CD4-positive, alpha-beta T cell (primary cell): ENCODE measurements around the gene COL13A1. TPM values are rescaled to one million over a fixed set of nuclear protein-coding genes. Genes with fewer than 3 reads are reported as not detected.

Experiments used
- ATAC-seq: fragments of 200-7000 bp; cut with Tn5 transposase; one replicate; pipeline ENCODE4 v1.10.0; 2022; ENCODE audit warnings: mild to moderate bottlenecking; ENCODE audit not compliant: poor library complexity
- CTCF ChIA-PET: fragments of 350-600 bp; sonication (Branson Sonifier 250); formaldehyde crosslinking; loops from one replicate; lab custom pipeline; 2021; ENCODE audit warnings: antibody characterized with exemption, inconsistent platforms; lab: Charles Lee
- POLR2A ChIA-PET: fragments of 350-600 bp; sonication (Branson Sonifier 250); formaldehyde crosslinking; loops from one replicate; lab custom pipeline; 2021; ENCODE audit warnings: antibody characterized with exemption, inconsistent platforms; lab: Charles Lee
- DNase-seq, 14 experiments: peaks; one replicate each; pipeline ENCODE4 v3.0.0-alpha.2; 2013 to 2020; ENCODE audit warnings: mixed read lengths in 2 of 14
- H3K27ac ChIP-seq, 2 donors: one replicate each; pipeline versions ENCODE4 v1.5.1 to v1.7.0; 2013; ENCODE audit warnings: low read length in 2 of 2, low read depth in 1 of 2, mild to moderate bottlenecking in 1 of 2
- H3K27me3 ChIP-seq, 2 experiments: 1 replicate in 1 of 2; 2 replicates in 1 of 2; pipeline versions ENCODE4 v1.6.1 to v1.7.0; 2013; ENCODE audit warnings: low read length in 2 of 2, control low read depth in 1 of 2, mild to moderate bottlenecking in 1 of 2, moderate library complexity in 1 of 2; ENCODE audit not compliant: insufficient read depth in 2 of 2, control insufficient read depth in 1 of 2
- H3K36me3 ChIP-seq: one replicate; pipeline ENCODE4 v1.6.1; 2013; ENCODE audit warnings: low read length, control low read depth; ENCODE audit not compliant: insufficient read depth
- H3K4me1 ChIP-seq: one replicate; pipeline ENCODE4 v1.6.1; 2013; ENCODE audit warnings: low read length, control low read depth; ENCODE audit not compliant: insufficient read depth
- H3K4me3 ChIP-seq: one replicate; pipeline ENCODE4 v1.5.1; 2013; ENCODE audit warnings: mild to moderate bottlenecking, low read length, moderate library complexity
- H3K9me3 ChIP-seq, 2 experiments: 1 replicate in 1 of 2; 2 replicates in 1 of 2; pipeline versions ENCODE4 v1.6.1 to v1.7.0; 2013; ENCODE audit warnings: low read length in 2 of 2, mild to moderate bottlenecking in 2 of 2, control low read depth in 1 of 2, moderate library complexity in 1 of 2; ENCODE audit not compliant: control insufficient read depth in 1 of 2, insufficient read depth in 1 of 2
- H3K27ac Mint-ChIP-seq: one replicate; pipeline ENCODE4 v1.8.0; 2020; ENCODE audit warnings: mixed read lengths
- H3K27me3 Mint-ChIP-seq: one replicate; pipeline ENCODE4 v1.8.0; 2021; ENCODE audit warnings: mixed read lengths
- H3K36me3 Mint-ChIP-seq: one replicate; pipeline ENCODE4 v1.8.0; 2021; ENCODE audit warnings: low read depth, mixed read lengths
- H3K4me1 Mint-ChIP-seq: one replicate; pipeline ENCODE4 v1.8.0; 2021; ENCODE audit warnings: low read depth, mixed read lengths
- H3K4me3 Mint-ChIP-seq: one replicate; pipeline ENCODE4 v1.8.0; 2020; ENCODE audit warnings: mild to moderate bottlenecking, mixed read lengths
- H3K9me3 Mint-ChIP-seq: one replicate; pipeline ENCODE4 v1.8.0; 2020; ENCODE audit warnings: mixed read lengths
- intact Hi-C, 2 experiments: fragments of 100-400 bp; cut with DNase I in 1 of 2; cut with micrococcal nuclease in 1 of 2; formaldehyde crosslinking; loops; one replicate each; pipeline versions ENCODE4 v1.15.1 to v1.9.0; 2023 to 2025; cut with DNase I, micrococcal nuclease
- total RNA-seq, 174 experiments: library from RNA in 2 of 174; stranded (reverse) in 2 of 174; gene quantifications; one replicate each; pipeline ENCODE4 v1.2.3 and lab custom pipeline; 2021 to 2026
- TF ChIP-seq, protein P1 (sequence below): fragments of 200-600 bp; IDR thresholded peaks from one replicate; pipeline ENCODE4 v1.8.0; 2022; ENCODE audit warnings: antibody characterized with exemption, mild to moderate bottlenecking

Gene COL13A1
- total RNA-seq, 2 experiments from 2014 or later: not detected

DNA sequence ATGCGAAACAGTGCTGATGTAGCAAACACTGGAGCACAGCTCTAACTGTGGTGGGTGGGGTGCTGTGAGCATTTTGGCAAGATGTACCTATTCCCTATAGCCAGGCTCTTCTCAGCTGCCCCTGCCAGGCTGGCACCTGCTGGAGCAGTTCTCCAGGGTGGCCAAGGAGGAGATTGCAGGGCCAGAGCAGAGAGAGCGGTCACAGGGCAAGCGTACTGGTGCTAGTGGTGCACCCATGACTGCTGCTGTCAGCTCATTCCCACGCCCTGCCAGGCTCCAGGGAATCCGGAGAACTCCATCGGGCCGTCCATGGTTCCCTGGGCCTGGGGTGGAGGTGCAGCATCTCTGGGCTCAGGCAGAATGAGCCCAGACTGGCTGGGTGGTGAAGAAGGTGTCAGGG, 2.1 kb downstream of the COL13A1 start:
- Histone ChIP-seq H3K36me3 (no peaks in the 10 kb centered on the region), H3K27me3 (peaks cover 44 to 51% of the 10 kb centered on the region in 2 experiments), H3K4me3 (no peak overlapping the region), H3K27ac (no peak overlapping the region), H3K4me1 (peaks cover 14% of the 10 kb centered on the region), H3K9me3 (no peaks in the 10 kb centered on the region)
- intact Hi-C loops: no loop called here
- TF ChIP-seq, protein P1, sequence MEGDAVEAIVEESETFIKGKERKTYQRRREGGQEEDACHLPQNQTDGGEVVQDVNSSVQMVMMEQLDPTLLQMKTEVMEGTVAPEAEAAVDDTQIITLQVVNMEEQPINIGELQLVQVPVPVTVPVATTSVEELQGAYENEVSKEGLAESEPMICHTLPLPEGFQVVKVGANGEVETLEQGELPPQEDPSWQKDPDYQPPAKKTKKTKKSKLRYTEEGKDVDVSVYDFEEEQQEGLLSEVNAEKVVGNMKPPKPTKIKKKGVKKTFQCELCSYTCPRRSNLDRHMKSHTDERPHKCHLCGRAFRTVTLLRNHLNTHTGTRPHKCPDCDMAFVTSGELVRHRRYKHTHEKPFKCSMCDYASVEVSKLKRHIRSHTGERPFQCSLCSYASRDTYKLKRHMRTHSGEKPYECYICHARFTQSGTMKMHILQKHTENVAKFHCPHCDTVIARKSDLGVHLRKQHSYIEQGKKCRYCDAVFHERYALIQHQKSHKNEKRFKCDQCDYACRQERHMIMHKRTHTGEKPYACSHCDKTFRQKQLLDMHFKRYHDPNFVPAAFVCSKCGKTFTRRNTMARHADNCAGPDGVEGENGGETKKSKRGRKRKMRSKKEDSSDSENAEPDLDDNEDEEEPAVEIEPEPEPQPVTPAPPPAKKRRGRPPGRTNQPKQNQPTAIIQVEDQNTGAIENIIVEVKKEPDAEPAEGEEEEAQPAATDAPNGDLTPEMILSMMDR: no peak
- ATAC-seq (no peak), DNase-seq (no peak)
- Mint-ChIP-seq H3K27me3 (peaks cover 31% of the 10 kb centered on the region), H3K9me3 (no peaks in the 10 kb centered on the region), H3K27ac (no peak overlapping the region), H3K36me3 (no peaks in the 10 kb centered on the region), H3K4me1 (peaks cover 10% of the 10 kb centered on the region), H3K4me3 (no peak overlapping the region)
- POLR2A ChIA-PET: no interaction called here
- CTCF ChIA-PET: no interaction called here

DNA sequence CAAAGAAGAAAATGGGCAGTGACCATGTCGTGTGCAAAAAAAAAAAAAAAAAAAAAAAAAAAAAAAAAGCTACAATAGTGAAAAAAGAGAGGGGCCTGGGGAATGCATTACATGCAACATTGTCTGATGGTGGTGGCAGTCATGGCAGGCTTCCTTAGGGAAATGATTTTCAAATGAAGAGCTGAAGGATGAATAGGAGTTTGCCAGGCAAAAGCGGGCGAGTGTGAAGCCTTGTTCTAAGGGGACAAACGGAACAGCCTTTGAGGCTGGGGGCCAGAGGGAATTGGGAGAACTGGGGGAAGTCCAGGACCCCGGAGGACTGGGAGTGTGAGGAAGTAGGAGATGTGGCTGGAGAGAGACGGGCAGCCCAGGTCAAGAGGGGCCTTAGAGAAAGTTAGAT, 3.1 kb downstream of the COL13A1 start:
- H3K4me3 ChIP-seq: no peak overlapping the region
- Mint-ChIP-seq H3K4me1 (peaks cover 10% of the 10 kb centered on the region), H3K9me3 (no peaks in the 10 kb centered on the region), H3K27me3 (peaks cover 30% of the 10 kb centered on the region), H3K4me3 (no peak overlapping the region), H3K27ac (no peak overlapping the region), H3K36me3 (no peaks in the 10 kb centered on the region)
- no peaks in the 10 kb centered on the region for H3K9me3 ChIP-seq
- ChIA-PET CTCF (no interaction called here), POLR2A (no interaction called here)
- no peaks in the 10 kb centered on the region for H3K36me3 ChIP-seq
- H3K4me1 ChIP-seq: peaks cover 14% of the 10 kb centered on the region
- ATAC-seq (no peak), DNase-seq (no peak)
- TF ChIP-seq, protein P1: no peak
- H3K27ac ChIP-seq: no peak overlapping the region
- intact Hi-C loops: no loop called here
- H3K27me3 ChIP-seq: peaks cover 39 to 47% of the 10 kb centered on the region in 2 experiments

DNA sequence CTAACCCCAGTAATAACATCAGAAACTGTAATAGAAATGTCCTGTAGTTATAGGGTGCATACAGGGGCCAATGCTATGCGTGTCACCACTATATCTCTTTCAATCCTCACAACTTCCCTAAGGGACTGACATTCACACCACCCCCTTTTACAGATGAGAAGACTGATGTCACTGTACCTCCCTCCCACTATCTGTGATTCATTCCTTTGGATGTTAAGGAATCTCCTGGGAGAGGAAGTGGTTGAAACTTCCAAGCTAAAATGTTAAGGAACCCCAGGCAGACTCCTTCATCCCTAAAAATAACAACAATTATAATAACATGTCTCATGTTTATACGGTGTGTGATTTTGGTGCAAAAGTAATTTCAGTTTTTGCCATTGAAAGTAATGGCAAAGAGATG, 5.4 kb downstream of the COL13A1 start:
- ChIA-PET CTCF (no interaction called here), POLR2A (no interaction called here)
- no peak for DNase-seq
- intact Hi-C loops: no loop called here
- Histone ChIP-seq H3K4me3 (no peak overlapping the region), H3K36me3 (no peaks in the 10 kb centered on the region), H3K27ac (no peak overlapping the region), H3K27me3 (peaks cover 16 to 24% of the 10 kb centered on the region in 2 experiments), H3K4me1 (peaks cover 4% of the 10 kb centered on the region), H3K9me3 (no peaks in the 10 kb centered on the region)
- ATAC-seq: no peak
- no peaks in the 10 kb centered on the region for H3K4me1 Mint-ChIP-seq
- no peaks in the 10 kb centered on the region for H3K9me3 Mint-ChIP-seq
- TF ChIP-seq, protein P1: no peak
- peaks cover 15% of the 10 kb centered on the region for H3K27me3 Mint-ChIP-seq
- no peaks in the 10 kb centered on the region for H3K36me3 Mint-ChIP-seq
- no peak overlapping the region for H3K4me3 Mint-ChIP-seq
- no peak overlapping the region for H3K27ac Mint-ChIP-seq
